GM21423 (cell line): ENCODE data around the gene ADPRM.

ENCODE experiments used
- ATAC-seq: cut with Tn5 transposase; IDR thresholded peaks from one replicate; pipeline ENCODE4 v1.9.1; 2021; ENCODE audit warnings: mild to moderate bottlenecking, moderate library complexity; ENCODE audit not compliant: unreplicated experiment

ADPRM gene

GRCh38 chr17:10738521-10739258 is 41.3 kb downstream of the ADPRM start:
- no peak for ATAC-seq

GRCh38 chr17:10739386-10739785 is 42.0 kb downstream of the ADPRM start:
- no peak for ATAC-seq

- no peak for ATAC-seq
Measured at GRCh38 chr17:10741416-10742135, 44.2 kb downstream of the ADPRM start.

- no peak for ATAC-seq
Measured at GRCh38 chr17:10742431-10742830, 45.0 kb downstream of the ADPRM start.

DNA sequence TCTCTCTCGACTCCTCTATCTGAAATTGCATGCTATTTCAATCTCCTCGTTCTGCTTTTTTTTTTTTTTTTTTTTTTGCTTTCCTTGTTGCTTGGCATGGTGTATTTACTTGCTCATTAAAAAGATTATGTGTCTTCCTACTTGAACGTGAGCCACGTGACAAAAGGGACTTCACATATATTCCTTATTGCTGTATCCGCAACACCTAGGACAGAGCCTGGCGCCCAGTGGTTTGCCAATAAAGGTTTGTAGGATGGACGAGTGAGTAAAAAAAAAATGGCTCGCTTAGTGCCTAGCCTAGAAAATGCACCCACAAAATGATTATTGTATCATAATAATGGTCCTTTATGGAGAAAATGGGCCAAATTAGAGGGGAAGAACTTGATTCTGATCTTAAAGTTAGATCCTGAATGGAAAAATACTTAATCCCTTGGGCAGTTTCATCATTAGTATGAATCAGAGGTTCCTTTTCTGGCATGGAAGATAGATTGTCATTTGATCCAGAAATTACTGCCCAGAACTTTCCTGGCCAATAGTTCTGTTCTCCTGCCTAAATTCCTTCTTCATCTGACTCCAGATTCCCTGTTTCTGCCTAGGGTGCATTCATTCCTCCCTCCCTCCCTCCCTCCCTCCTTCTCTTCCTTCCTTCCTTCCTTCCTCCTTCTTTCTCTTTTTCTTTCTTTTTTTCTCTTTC is 46.1 kb downstream of the ADPRM start:
- ATAC-seq, result no peak

DNA sequence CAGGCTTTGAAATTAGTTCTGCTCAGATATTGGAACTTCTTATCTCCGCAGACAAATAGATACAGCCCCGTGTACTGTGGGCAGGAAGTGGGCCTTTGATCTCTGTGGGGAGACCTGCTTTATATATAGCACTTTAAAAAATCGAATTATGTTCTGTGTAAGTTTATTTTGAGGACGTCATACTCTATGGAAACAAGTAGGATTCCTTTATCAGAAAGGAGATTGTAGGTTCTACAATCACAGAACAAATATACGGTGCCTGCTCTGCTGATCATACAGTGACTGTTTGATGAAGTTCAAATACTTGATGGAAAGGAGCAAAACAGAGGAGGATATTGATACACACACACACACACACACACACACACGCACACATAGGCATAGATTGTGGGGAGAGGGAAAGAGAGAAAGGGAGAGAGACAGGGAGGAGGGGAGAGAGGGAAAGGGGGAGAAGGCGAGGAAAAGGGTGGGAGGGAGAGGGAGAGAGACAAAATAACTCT is 47.2 kb downstream of the ADPRM start:
- no peak for ATAC-seq

DNA sequence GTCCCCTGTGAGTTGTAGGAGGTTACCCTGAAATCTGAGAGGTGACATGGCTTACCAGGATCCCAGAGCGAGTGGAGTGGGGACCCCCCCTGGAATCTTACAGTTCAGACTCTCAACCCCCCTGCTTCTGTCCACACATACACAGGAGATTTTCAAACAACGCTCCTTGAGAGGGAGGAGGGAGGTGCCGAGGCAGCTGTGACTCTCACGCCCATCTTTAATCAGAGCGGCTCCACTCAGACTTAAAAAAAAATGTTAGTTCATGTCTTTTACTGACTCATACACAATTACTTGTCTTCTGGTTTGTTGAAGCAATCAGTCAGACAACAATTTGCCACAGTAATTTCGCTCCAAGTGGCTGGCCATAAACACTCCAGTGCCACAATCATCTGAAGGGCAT is 47.8 kb downstream of the ADPRM start:
- no peak for ATAC-seq

DNA sequence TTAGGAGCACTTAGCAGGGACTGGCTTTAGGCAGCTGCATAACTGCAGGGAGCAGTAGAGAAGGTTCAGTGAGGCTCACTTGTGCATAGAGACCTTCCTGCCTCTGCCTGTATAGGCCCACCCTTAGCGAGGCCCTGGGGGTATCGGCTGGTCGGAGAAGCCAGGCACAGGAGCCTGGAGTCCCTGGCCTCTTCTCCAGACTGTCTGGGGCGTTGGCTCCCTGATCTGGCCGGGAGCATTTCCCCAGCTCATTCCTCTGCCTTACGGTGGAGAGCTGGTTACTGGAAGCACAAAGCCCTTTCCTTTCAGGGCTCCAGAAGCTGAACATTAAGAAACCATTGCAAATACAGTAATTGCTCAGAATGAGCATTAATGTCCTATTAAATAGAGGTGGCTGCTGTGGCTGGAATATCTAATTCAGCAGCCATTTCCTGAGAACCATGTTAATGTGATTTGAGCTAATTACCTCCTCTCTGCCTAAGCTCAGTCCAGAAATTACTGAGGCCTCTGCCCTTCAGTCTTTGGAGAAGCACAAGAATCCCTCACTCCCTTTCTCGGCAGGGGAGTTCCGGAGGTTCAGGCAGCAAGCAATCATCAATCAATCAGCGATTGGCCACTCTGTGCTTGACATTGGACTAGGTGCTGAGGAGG is 51.3 kb downstream of the ADPRM start:
- no peak for ATAC-seq

DNA sequence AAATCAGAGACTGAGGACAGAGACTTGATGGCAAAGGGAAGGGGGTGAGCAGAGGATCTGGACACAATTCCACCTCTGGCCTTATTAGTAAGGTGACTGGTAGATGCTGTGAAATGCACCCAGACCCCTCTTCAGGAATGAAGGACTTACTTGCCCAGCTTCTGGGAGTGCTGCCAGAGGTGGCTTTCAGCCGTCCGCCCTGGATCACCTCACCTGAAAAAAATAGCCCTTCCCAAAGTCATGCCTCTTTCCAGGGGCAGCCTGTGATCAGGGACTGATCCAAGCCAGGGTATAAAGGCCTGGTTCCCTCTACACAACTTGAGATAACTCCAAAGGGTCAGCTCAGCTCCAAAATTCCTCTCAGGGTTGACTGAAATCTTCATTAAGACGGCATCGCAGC is 52.8 kb downstream of the ADPRM start:
- ATAC-seq, result no peak

GRCh38 chr17:10751563-10751962 is 54.2 kb downstream of the ADPRM start:
- ATAC-seq, result no peak

- ATAC-seq, result no peak
Measured at GRCh38 chr17:10752696-10753095, 55.3 kb downstream of the ADPRM start.

DNA sequence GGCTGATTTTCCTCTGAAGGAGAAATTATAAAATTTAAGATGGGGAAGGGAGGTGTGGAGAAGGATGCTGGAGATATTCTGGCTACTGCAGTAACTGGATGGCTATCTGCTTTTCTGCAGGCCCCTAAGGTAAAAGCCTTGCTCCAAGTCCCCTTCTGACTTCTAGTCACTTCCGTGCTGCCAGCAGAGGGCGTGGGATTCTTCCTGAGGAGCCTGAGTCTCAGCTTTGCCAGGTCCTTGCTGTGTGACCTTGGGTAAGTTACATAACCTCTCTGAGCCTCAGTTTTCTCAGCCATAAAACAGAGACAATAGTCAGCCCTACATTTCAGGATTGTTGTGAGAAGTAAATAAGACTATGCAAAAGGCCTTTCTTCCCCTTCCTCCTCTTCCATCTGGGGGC is 56.7 kb downstream of the ADPRM start:
- ATAC-seq, result no peak

DNA sequence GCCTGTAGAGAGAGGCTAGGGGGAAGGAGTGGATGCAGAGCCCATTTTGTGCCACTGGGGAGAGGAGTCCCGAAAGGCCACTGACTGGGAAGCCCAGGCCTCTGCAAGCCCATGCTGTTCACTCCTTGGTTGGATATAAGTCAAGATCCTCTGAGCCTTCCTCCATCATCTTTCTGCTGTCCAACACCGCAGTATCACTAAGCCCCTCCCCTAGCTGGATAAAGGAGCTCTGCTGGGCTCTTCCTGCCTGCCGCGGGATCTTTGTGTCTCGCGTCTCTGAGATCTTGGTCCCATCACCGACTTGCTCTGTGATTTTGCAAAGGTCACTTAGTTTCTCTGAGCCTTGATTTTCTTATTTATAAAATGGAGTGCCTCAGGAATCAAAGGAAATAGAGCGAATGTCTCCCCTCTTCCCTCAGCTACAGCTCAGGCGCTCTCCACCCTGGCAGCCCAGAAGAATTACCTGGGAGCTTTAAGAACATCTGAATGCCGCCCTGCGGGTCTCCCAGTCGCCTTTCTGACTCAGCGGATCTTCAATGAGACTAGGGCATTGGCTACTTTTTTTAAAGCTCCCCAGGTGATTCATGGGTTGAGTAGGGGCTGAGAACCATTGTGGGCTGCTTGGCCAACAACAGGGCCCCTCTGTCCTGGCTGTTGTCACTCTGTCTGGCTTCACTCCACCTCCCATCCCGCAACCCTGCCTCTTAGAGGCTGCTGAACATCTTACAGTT is 57.6 kb downstream of the ADPRM start:
- ATAC-seq, result no peak

DNA sequence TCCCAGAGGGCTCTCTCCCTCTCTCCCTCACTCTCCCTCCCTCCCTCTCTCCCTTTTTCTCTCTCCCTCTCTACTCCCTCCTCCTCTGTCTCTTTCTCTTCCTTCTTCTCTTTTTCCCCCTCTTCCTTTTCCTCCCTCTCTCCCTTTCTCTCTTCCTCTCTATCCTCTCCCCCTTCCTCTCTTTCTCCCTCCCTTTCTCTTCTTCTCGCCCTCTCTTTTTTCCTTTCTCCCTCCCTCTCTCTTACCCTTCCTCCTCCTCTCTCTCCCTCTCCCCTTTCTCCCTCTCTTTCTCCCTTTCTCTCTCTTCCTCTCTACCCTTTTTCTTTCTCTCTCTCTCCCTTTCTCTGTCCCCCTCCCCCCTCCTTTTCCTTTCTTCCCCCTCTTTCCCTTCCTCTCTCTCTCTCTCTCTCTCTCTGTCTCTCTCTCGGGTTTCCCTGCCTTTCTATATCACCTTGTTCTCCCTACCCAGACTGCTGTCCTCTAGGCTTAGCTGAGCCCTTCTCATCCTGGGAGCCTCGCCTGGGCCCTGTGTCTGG is 58.3 kb downstream of the ADPRM start:
- no peak for ATAC-seq

- ATAC-seq, result no peak
Measured at GRCh38 chr17:10756185-10756584, 58.8 kb downstream of the ADPRM start.

DNA sequence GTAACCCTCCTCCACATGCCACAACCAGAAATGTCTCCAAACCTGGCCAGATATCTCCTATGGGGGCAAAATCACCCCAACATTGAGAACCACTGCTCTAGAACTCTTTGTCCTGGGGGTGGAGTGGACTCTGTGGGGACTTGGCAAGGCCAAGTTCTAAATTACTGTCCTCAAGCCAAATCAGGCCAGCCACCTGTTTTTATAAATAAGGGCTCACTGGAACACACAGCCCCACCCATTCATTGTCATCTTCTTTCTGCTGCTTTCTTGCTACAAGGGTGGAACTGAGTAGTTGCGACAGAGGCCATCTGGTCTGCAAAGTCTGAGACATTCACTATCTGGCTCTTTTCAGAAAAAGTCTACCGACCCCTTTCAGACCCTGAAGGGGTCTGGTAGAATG is 59.2 kb downstream of the ADPRM start:
- no peak for ATAC-seq

DNA sequence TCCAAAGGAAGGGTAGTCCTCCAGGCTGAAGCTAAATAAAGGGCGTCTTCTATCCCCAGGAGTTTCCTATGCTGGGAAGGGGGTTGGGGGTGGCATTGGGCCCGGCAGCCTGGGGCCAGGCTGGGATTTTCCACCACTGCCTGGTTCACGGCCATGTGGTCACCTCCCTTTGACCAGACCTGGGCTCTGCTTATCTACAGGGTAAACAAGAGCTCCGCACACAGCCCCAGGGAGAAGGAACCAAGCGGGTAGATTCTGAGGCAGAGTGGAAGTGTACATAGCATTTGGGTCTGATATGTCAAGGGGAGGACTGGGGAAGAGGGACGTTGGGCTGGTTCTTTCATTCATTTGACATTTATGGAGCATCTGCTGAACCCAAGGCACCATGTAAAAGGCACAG is 59.7 kb downstream of the ADPRM start:
- no peak for ATAC-seq

DNA sequence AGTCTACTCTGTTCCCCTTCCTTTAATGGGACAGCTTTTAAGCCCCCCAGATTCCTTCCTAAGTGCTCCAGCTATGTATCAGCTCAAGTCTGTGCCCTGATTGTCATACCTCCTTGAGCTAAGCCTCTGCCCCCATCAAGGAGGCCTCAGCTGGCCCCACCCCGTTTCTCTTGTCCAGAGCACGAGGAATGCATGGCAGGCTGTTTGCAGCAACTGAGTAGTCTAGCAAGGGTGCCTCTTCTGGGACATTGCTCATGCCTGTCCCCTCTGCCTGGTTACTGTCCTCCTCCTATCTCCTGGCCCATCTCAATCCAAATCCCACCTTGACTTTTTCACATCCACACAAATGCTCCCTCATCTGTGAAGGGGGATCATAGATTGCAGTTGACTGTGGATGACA is 60.3 kb downstream of the ADPRM start:
- no peak for ATAC-seq

- ATAC-seq, result no peak
Measured at GRCh38 chr17:10758062-10758461, 60.7 kb downstream of the ADPRM start.
